HG03045 (cell line): ENCODE measurements around the gene GPD2.

Experiments used
- ATAC-seq: cut with Tn5 transposase; IDR thresholded peaks from one replicate; pipeline ENCODE4 v1.9.1; 2021; ENCODE audit warnings: mild to moderate bottlenecking, moderate library complexity; ENCODE audit not compliant: unreplicated experiment

Gene GPD2

GRCh38 chr2:156635646-156636045 is 199.5 kb downstream of the GPD2 start:
- ATAC-seq = no peak
